Stimulated activated CD4-positive, alpha-beta T cell treated with anti-CD3 and anti-CD28 coated beads, TNF-alpha, amount 100 ng/mL, for 24 hours (primary cell): ENCODE data around the gene TTLL8.
"Not testable (repeated sequence)": the region's sequence is repeated elsewhere in the genome, so short reads cannot be mapped to it uniquely, and the experiment has no call there.

Source experiments
- DNase-seq, 3 experiments: peaks; one replicate each; pipeline ENCODE4 v3.0.0-alpha.2; 2020; ENCODE audit warnings: low read depth in 3 of 3

TTLL8 gene

GRCh38 chr22:50058061-50058905, at the start of gene TTLL8:
Gene TTLL8, minus strand, starts transcription at chr22:50058298.
- no peak for DNase-seq

GRCh38 chr22:50107529-50107928, 49.4 kb upstream of the TTLL8 start:
- no peak for DNase-seq

- no peak for DNase-seq
Observed at GRCh38 chr22:50105208-50106100, 47.4 kb upstream of the TTLL8 start.

GRCh38 chr22:50104141-50104544, 46.0 kb upstream of the TTLL8 start:
- DNase-seq: no peak

- no peak for DNase-seq
Observed at GRCh38 chr22:50102946-50103345, 44.8 kb upstream of the TTLL8 start.

- DNase-seq: no peak
Observed at GRCh38 chr22:50101870-50102565, 43.9 kb upstream of the TTLL8 start.

GRCh38 chr22:50098052-50098451, 40.0 kb upstream of the TTLL8 start:
- DNase-seq: no peak

- DNase-seq: no peak
Observed at GRCh38 chr22:50092342-50092741, 34.2 kb upstream of the TTLL8 start.

- no peak for DNase-seq
Observed at GRCh38 chr22:50091092-50091768, 33.1 kb upstream of the TTLL8 start.

GRCh38 chr22:50090412-50090714, 32.3 kb upstream of the TTLL8 start:
- DNase-seq: no peak

GRCh38 chr22:50089682-50090411, 31.7 kb upstream of the TTLL8 start, which contains the start of gene MOV10L1:
Gene MOV10L1, plus strand, starts transcription at chr22:50090006. Its CDS starts 83 bp downstream, at chr22:50090089.
- DNase-seq: peak in 1 of 3 experiments; percentile 29

GRCh38 chr22:50089231-50089630, 31.1 kb upstream of the TTLL8 start:
- DNase-seq: no peak

GRCh38 chr22:50088096-50088495, 30.0 kb upstream of the TTLL8 start:
- no peak for DNase-seq

GRCh38 chr22:50087646-50088045, 29.5 kb upstream of the TTLL8 start:
- DNase-seq: no peak

GRCh38 chr22:50086975-50087374, 28.9 kb upstream of the TTLL8 start:
- not testable (repeated sequence) for DNase-seq

- DNase-seq: no peak
Observed at GRCh38 chr22:50086526-50086925, 28.4 kb upstream of the TTLL8 start.

- no peak for DNase-seq
Observed at GRCh38 chr22:50085211-50085972, 27.3 kb upstream of the TTLL8 start, which contains the start of gene MLC1. Gene MLC1, minus strand, starts transcription at chr22:50085426. Its CDS starts 524 bp downstream, at chr22:50084902.

GRCh38 chr22:50084614-50085021, 26.5 kb upstream of the TTLL8 start:
- no peak for DNase-seq

GRCh38 chr22:50084080-50084477, 26.0 kb upstream of the TTLL8 start:
- DNase-seq: no peak
